Lower leg skin (tissue), 3 donors: Measurements from ENCODE around the gene DOK6.
"Not testable (repeated sequence)": the region's sequence is repeated elsewhere in the genome, so short reads cannot be mapped to it uniquely, and the experiment has no call there.

ENCODE experiments used
- POLR2A ChIP-seq, 2 donors: fragments of 450-650 bp; IDR thresholded peaks; one replicate each; pipeline ENCODE4 v1.6.1; 2016 to 2017; ENCODE audit warnings: antibody characterized with exemption in 2 of 2, mild to moderate bottlenecking in 1 of 2, moderate library complexity in 1 of 2
- TF ChIP-seq, protein P1 (sequence below), 3 donors: fragments of 450-650 bp; IDR thresholded peaks; one replicate each; pipeline ENCODE4 v1.5.1; 2016; ENCODE audit warnings: antibody characterized with exemption in 3 of 3, mild to moderate bottlenecking in 3 of 3, moderate library complexity in 2 of 3

DNA sequence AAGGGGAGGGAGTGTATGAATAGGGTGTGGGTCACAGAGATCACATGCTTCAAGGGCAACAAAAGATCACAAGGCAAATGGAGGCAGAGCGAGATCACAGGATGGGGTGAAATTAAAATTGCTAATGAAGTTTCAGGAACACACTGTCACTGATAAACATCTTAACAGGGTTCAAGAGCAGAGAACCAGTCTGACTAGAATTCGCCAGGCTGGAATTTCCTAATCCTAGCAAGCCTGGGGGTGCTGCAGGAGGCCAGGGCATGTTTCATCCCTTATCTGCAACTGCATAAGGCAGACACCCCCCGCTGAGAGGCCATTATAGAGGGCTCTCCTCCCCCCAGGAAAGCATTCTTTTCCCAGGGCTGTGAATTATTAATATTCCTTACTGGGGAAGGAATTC is 478.4 kb downstream of the DOK6 start:
- TF ChIP-seq, protein P1, sequence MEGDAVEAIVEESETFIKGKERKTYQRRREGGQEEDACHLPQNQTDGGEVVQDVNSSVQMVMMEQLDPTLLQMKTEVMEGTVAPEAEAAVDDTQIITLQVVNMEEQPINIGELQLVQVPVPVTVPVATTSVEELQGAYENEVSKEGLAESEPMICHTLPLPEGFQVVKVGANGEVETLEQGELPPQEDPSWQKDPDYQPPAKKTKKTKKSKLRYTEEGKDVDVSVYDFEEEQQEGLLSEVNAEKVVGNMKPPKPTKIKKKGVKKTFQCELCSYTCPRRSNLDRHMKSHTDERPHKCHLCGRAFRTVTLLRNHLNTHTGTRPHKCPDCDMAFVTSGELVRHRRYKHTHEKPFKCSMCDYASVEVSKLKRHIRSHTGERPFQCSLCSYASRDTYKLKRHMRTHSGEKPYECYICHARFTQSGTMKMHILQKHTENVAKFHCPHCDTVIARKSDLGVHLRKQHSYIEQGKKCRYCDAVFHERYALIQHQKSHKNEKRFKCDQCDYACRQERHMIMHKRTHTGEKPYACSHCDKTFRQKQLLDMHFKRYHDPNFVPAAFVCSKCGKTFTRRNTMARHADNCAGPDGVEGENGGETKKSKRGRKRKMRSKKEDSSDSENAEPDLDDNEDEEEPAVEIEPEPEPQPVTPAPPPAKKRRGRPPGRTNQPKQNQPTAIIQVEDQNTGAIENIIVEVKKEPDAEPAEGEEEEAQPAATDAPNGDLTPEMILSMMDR (IDR thresholded peaks at IDR 0.05): not testable (repeated sequence)
- not testable (repeated sequence) for TF ChIP-seq POLR2A (IDR thresholded peaks at IDR 0.05)
